GM13976 (cell line): Measurements from ENCODE around the gene TCHHL1.
"Not testable (repeated sequence)": the region's sequence is repeated elsewhere in the genome, so short reads cannot be mapped to it uniquely, and the experiment has no call there.

Experiments used
- DNase-seq: peaks from one replicate; pipeline ENCODE4 v3.0.0; 2012; ENCODE audit warnings: low spot score
- in situ Hi-C: fragments of 300-500 bp; cut with MboI; formaldehyde crosslinking; loops from one replicate; pipeline ENCODE4 v1.12.0; 2022; ENCODE audit warnings: low sequenced_read_pairs, mixed read lengths, inconsistent platforms; ENCODE audit not compliant: unreplicated experiment
- TF ChIP-seq, protein P1 (sequence below): IDR thresholded peaks from 2 replicates; pipeline ENCODE4 v1.5.1; 2012; ENCODE audit warnings: borderline replicate concordance, mild to moderate bottlenecking; ENCODE audit not compliant: insufficient read depth; ENCODE audit errors: extremely low read depth, missing control alignments, control extremely low read depth

Gene TCHHL1

GRCh38 chr1:152086760-152087159 is 2.1 kb downstream of the TCHHL1 start:
- no peak for DNase-seq
- TF ChIP-seq, protein P1, sequence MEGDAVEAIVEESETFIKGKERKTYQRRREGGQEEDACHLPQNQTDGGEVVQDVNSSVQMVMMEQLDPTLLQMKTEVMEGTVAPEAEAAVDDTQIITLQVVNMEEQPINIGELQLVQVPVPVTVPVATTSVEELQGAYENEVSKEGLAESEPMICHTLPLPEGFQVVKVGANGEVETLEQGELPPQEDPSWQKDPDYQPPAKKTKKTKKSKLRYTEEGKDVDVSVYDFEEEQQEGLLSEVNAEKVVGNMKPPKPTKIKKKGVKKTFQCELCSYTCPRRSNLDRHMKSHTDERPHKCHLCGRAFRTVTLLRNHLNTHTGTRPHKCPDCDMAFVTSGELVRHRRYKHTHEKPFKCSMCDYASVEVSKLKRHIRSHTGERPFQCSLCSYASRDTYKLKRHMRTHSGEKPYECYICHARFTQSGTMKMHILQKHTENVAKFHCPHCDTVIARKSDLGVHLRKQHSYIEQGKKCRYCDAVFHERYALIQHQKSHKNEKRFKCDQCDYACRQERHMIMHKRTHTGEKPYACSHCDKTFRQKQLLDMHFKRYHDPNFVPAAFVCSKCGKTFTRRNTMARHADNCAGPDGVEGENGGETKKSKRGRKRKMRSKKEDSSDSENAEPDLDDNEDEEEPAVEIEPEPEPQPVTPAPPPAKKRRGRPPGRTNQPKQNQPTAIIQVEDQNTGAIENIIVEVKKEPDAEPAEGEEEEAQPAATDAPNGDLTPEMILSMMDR = no peak
- in situ Hi-C loops = no loop called here

GRCh38 chr1:152084853-152085252 is 4.0 kb downstream of the TCHHL1 start:
- DNase-seq = no peak
- TF ChIP-seq, protein P1 = no peak
- in situ Hi-C loops = no loop called here

DNA sequence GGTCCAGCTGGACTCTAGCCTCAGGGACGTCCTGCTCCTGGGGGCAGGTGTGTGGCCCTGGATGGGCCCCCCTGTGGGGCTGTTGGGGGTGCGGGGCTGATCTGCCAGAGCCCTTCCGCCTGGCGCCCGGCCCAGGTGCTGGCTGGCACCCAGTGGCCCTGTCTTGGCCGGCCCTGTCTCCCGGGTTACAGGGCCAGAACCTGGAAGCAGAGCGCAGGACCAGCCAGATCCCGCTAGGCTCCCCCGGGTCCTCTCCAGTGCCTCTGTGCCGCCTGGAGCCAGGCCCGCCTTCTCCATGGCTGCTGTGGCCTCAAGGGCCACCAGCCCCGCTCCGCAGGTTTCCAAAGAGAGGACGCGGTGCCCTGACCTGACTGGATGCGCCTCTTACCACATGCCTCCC is 7.8 kb downstream of the TCHHL1 start:
- in situ Hi-C loops = not testable (repeated sequence)

GRCh38 chr1:152080494-152080893 is 8.4 kb downstream of the TCHHL1 start:
- in situ Hi-C loops, DNase-seq: not testable (repeated sequence)

More for the DNA sequence above, 7.8 kb downstream of the TCHHL1 start:
- DNase-seq = not testable (repeated sequence)

GRCh38 chr1:152078831-152079441 is 9.9 kb downstream of the TCHHL1 start:
- DNase-seq = no peak
- TF ChIP-seq, protein P1 = no peak
- in situ Hi-C loops = no loop called here

GRCh38 chr1:152072311-152072710 is 16.6 kb downstream of the TCHHL1 start:
- in situ Hi-C loops = no loop called here
- TF ChIP-seq, protein P1 = no peak
- DNase-seq = no peak

GRCh38 chr1:152071123-152071522 is 17.7 kb downstream of the TCHHL1 start:
- TF ChIP-seq, protein P1 = no peak
- no peak for DNase-seq
- in situ Hi-C loops = no loop called here

DNA sequence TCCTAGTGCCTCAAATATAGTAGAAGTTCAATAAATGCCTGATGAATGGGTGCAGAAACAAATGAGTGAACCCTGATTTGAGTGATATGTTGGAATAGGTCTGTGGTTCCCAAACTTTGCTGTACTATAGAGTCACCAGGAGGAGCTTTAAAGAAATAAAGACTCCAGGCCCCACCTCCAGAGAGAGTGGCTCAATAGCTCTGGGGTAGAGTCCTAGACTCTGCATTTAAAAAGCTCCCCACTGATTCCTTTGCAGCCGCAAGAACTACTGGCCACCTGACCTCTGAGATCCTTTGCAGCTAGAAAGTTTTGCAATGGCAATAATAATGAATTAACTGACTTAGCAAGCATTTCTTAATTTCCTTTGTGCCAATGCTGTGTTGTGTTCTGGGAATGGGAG is 20.9 kb downstream of the TCHHL1 start:
- in situ Hi-C loops = loop anchor here (10.0 kb wide), 1 partner anchor 377 kb away; no protein-coding TSS in a partner anchor
- DNase-seq = no peak
- TF ChIP-seq, protein P1 = no peak
